Liver (tissue), 2 donors: ENCODE data around the gene TMEM108.

ENCODE experiments used
- RAD21 ChIP-seq, 2 donors: IDR thresholded peaks; 2 replicates each; pipeline ENCODE4 v1.6.1; 2016; ENCODE audit warnings: antibody characterized with exemption in 2 of 2, mild to moderate bottlenecking in 2 of 2
- ZBTB33 ChIP-seq: IDR thresholded peaks from 2 replicates; pipeline ENCODE4 v1.6.1; 2016; ENCODE audit warnings: antibody characterized with exemption
- TF ChIP-seq, protein P1 (sequence below): IDR thresholded peaks from 2 replicates; pipeline ENCODE4 v1.6.1; 2016; ENCODE audit warnings: antibody characterized with exemption, mild to moderate bottlenecking
- donor health status: healthy.

DNA sequence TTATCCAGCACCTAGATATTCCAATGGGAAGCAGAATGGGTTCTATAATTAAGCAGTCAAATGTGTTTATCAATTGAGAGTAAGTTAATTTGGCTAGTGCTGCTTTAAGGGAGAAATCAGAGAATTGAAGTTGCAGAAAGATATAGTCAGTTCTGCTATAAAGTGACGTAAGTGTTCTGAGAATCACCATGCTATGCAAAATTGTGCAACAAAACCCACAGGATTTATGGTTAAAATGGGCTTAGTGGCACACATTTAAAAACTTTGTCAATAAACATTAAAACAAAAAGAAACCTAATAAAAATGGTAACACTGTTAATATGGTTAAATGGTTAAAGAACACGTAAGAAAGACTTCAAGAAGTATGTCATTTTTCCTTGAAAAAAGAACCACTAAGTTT lies 74.5 kb downstream of the TMEM108 start:
- TF ChIP-seq RAD21 (IDR thresholded peaks at IDR 0.05) (no peak), ZBTB33 (no peak)
- TF ChIP-seq, protein P1, sequence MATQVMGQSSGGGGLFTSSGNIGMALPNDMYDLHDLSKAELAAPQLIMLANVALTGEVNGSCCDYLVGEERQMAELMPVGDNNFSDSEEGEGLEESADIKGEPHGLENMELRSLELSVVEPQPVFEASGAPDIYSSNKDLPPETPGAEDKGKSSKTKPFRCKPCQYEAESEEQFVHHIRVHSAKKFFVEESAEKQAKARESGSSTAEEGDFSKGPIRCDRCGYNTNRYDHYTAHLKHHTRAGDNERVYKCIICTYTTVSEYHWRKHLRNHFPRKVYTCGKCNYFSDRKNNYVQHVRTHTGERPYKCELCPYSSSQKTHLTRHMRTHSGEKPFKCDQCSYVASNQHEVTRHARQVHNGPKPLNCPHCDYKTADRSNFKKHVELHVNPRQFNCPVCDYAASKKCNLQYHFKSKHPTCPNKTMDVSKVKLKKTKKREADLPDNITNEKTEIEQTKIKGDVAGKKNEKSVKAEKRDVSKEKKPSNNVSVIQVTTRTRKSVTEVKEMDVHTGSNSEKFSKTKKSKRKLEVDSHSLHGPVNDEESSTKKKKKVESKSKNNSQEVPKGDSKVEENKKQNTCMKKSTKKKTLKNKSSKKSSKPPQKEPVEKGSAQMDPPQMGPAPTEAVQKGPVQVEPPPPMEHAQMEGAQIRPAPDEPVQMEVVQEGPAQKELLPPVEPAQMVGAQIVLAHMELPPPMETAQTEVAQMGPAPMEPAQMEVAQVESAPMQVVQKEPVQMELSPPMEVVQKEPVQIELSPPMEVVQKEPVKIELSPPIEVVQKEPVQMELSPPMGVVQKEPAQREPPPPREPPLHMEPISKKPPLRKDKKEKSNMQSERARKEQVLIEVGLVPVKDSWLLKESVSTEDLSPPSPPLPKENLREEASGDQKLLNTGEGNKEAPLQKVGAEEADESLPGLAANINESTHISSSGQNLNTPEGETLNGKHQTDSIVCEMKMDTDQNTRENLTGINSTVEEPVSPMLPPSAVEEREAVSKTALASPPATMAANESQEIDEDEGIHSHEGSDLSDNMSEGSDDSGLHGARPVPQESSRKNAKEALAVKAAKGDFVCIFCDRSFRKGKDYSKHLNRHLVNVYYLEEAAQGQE = no peak
